Measurements from ENCODE around the gene HOXC5.

Gene HOXC5

GRCh38 chr12:53996240-53997203, 36.3 kb upstream of the HOXC5 start:
- H3K4me3 ChIP-seq (ENCODE audit: low read depth, low read length), result no peak overlapping the region
- TF ChIP-seq CTCF (IDR thresholded peaks at IDR 0.05; ENCODE audit: control insufficient read depth, extremely low read depth, insufficient read depth), result no peak

GRCh38 chr12:53997204-53998109, 35.4 kb upstream of the HOXC5 start:
- no peak for TF ChIP-seq CTCF (IDR thresholded peaks at IDR 0.05; ENCODE audit: control insufficient read depth, extremely low read depth, insufficient read depth)
- no peak for DNase-seq (ENCODE audit: low read depth)
- H3K4me3 ChIP-seq (ENCODE audit: low read depth, low read length), result no peak overlapping the region

More at GRCh38 chr12:53996240-53997203, 36.3 kb upstream of the HOXC5 start:
- no peak for DNase-seq (ENCODE audit: low read depth)

GRCh38 chr12:53998110-53998899, 34.5 kb upstream of the HOXC5 start:
- DNase-seq (ENCODE audit: low read depth), result no peak
- TF ChIP-seq CTCF (IDR thresholded peaks at IDR 0.05; ENCODE audit: control insufficient read depth, extremely low read depth, insufficient read depth), result no peak
- peak overlapping the region; percentile 55 for H3K4me3 ChIP-seq (ENCODE audit: low read depth, low read length)

- no peak for DNase-seq (ENCODE audit: low read depth)
- no peak for TF ChIP-seq CTCF (IDR thresholded peaks at IDR 0.05; ENCODE audit: control insufficient read depth, extremely low read depth, insufficient read depth)
- H3K4me3 ChIP-seq (ENCODE audit: low read depth, low read length), result peak overlapping the region; percentile 55
These were observed 34.0 kb upstream of the HOXC5 start for GRCh38 chr12:53998900-53999236.

- TF ChIP-seq CTCF (IDR thresholded peaks at IDR 0.05; ENCODE audit: control insufficient read depth, extremely low read depth, insufficient read depth), result no peak
- DNase-seq (ENCODE audit: low read depth), result no peak
- peak overlapping the region; percentile 55 for H3K4me3 ChIP-seq (ENCODE audit: low read depth, low read length)
These were observed 33.2 kb upstream of the HOXC5 start for GRCh38 chr12:53999559-54000115.
